HCT116 (cell line): ENCODE results near the gene BPIFB6. TPM values are rescaled to one million over a fixed set of nuclear protein-coding genes. Genes with fewer than 3 reads are reported as not detected.

ENCODE experiments used
- ATAC-seq: fragments of 200-7000 bp; cut with Tn5 transposase; 2 replicates; pipeline ENCODE4 v1.9.1; 2020; ENCODE audit warnings: mild to moderate bottlenecking, moderate library complexity
- BruUV-seq: library from RNA; stranded (reverse); fragments of 400-500 nt; replicated peaks from 2 replicates; lab custom pipeline; 2021; lab: Mats Ljungman, UMichigan
- CTCF ChIA-PET: fragments of 300-600 bp; sonication (Branson Sonifier 250); formaldehyde crosslinking; loops from one replicate; lab custom pipeline; 2021; ENCODE audit warnings: antibody characterized with exemption; lab: Charles Lee
- POLR2A ChIA-PET: fragments of 300-600, 350-600 bp; sonication (Branson Sonifier 250); formaldehyde crosslinking; loops from one replicate; lab custom pipeline; 2021; ENCODE audit warnings: antibody characterized with exemption; lab: Charles Lee
- RAD21 ChIA-PET, 2 experiments: fragments of 300-600 bp; sonication (Branson Sonifier 250); formaldehyde crosslinking; loops; one replicate each; lab custom pipeline; 2023; ENCODE audit warnings: low total read pairs in 2 of 2; ENCODE audit not compliant: uncharacterized antibody in 2 of 2, unreplicated experiment in 2 of 2, low non-redundant PET in 1 of 2; lab: Charles Lee
- DNase-seq: peaks from one replicate; pipeline ENCODE4 v3.0.0-alpha.2; 2010; ENCODE audit warnings: low read depth, low spot score
- H2AFZ ChIP-seq: fragments of 200-600 bp; shearing (Covaris generic), sonication (generic); 2 replicates; pipeline ENCODE4 v1.6.1; 2017; ENCODE audit warnings: low read depth, mixed run types, mixed read lengths, antibody characterized with exemption, low read length; ENCODE audit not compliant: poor library complexity, severe bottlenecking
- H3K27ac ChIP-seq: 2 replicates; pipeline ENCODE4 v1.5.1; 2012; ENCODE audit warnings: low read depth, low read length
- H3K27me3 ChIP-seq: fragments of 200-600 bp; sonication (generic); 2 replicates; pipeline ENCODE4 v1.6.1; 2016; ENCODE audit warnings: mixed run types, low read length, mixed read lengths; ENCODE audit not compliant: insufficient read depth
- H3K36me3 ChIP-seq, 2 experiments: fragments of 200-500 bp in 1 of 2; fragments of 200-600 bp in 1 of 2; sonication (Bioruptor generic) in 1 of 2; sonication (generic) in 1 of 2; 2 replicates each; pipeline versions ENCODE4 v1.5.1 to v1.6.1; 2014 to 2016; ENCODE audit warnings: low read length in 2 of 2, inconsistent platforms in 1 of 2, mixed read lengths in 1 of 2, mixed run types in 1 of 2; ENCODE audit not compliant: insufficient read depth in 2 of 2, control insufficient read depth in 1 of 2
- H3K4me1 ChIP-seq, 2 experiments: fragments of 200-600 bp in 1 of 2; sonication (generic) in 1 of 2; 2 replicates each; pipeline versions ENCODE4 v1.5.1 to v1.6.1; 2012 to 2017; ENCODE audit warnings: low read length in 2 of 2, inconsistent platforms in 1 of 2, mild to moderate bottlenecking in 1 of 2, mixed read lengths in 1 of 2, mixed run types in 1 of 2, moderate library complexity in 1 of 2; ENCODE audit not compliant: insufficient read depth in 2 of 2, control insufficient read depth in 1 of 2
- H3K4me2 ChIP-seq: fragments of 200-600 bp; sonication (generic); 2 replicates; pipeline ENCODE4 v1.6.1; 2017; ENCODE audit warnings: mixed run types, low read length, mixed read lengths
- H3K4me3 ChIP-seq, 2 experiments: fragments of 200-600 bp in 1 of 2; sonication (generic) in 1 of 2; replicated peaks in 1 of 2; 2 replicates each; pipeline ENCODE4 v1.5.1; 2011 to 2016; ENCODE audit warnings: low read length in 2 of 2, control low read depth in 1 of 2, low read depth in 1 of 2, mild to moderate bottlenecking in 1 of 2, mixed read lengths in 1 of 2, mixed run types in 1 of 2
- H3K79me2 ChIP-seq: fragments of 200-600 bp; sonication (generic); 2 replicates; pipeline ENCODE4 v1.6.1; 2017; ENCODE audit warnings: mild to moderate bottlenecking, mixed run types, low read length, moderate library complexity, mixed read lengths; ENCODE audit not compliant: insufficient read depth
- H3K9ac ChIP-seq: fragments of 200-600 bp; sonication (generic); 2 replicates; pipeline ENCODE4 v1.6.1; 2016; ENCODE audit warnings: low read length, mixed read lengths
- H3K9me2 ChIP-seq: fragments of 200-600 bp; sonication (generic), shearing (Covaris generic); 2 replicates; pipeline ENCODE4 v1.6.1; 2017; ENCODE audit warnings: mixed run types, mild to moderate bottlenecking, moderate library complexity; ENCODE audit not compliant: insufficient read depth
- H3K9me3 ChIP-seq, 2 experiments: fragments of 200-500 bp in 1 of 2; fragments of 200-600 bp in 1 of 2; sonication (Bioruptor generic) in 1 of 2; sonication (generic) in 1 of 2; 2 replicates each; pipeline ENCODE4 v1.6.1; 2014 to 2017; ENCODE audit warnings: low read length in 2 of 2, mixed read lengths in 2 of 2, inconsistent platforms in 1 of 2, low read depth in 1 of 2, mild to moderate bottlenecking in 1 of 2, mixed run types in 1 of 2, moderate library complexity in 1 of 2; ENCODE audit not compliant: control insufficient read depth in 1 of 2, insufficient read depth in 1 of 2
- H4K20me1 ChIP-seq: fragments of 200-600 bp; sonication (generic), shearing (Covaris generic); 2 replicates; pipeline ENCODE4 v1.6.1; 2017; ENCODE audit warnings: mixed run types, mild to moderate bottlenecking, moderate library complexity; ENCODE audit not compliant: insufficient read depth
- ATF3 ChIP-seq: IDR thresholded peaks from 2 replicates; pipeline ENCODE4 v1.6.1; 2012
- ELF1 ChIP-seq: IDR thresholded peaks from 2 replicates; pipeline ENCODE4 v1.6.1; 2012; ENCODE audit warnings: low read depth, borderline replicate concordance
- FOSL1 ChIP-seq: IDR thresholded peaks from 2 replicates; pipeline ENCODE4 v1.6.1; 2012; ENCODE audit warnings: low read depth
- POLR2AphosphoS5 ChIP-seq: IDR thresholded peaks from 2 replicates; pipeline ENCODE4 v1.6.1; 2011; ENCODE audit warnings: mild to moderate bottlenecking, low read depth, low read length, moderate library complexity
- REST ChIP-seq: IDR thresholded peaks from 2 replicates; pipeline ENCODE4 v1.6.1; 2012; ENCODE audit warnings: low read depth
- YY1 ChIP-seq: IDR thresholded peaks from 2 replicates; pipeline ENCODE4 v1.6.1; 2011; ENCODE audit warnings: low read length, low read depth, moderate library complexity, mild to moderate bottlenecking; ENCODE audit not compliant: insufficient replicate concordance; ENCODE audit errors: extremely low read depth
- intact Hi-C: fragments of 100-400 bp; cut with micrococcal nuclease; formaldehyde crosslinking; loops from 2 replicates; pipeline ENCODE4 v1.10.0; 2022
- total RNA-seq: library from RNA; stranded (reverse); gene quantifications from one replicate; pipeline ENCODE4 v1.2.1, GENCODE V29; 2021; ENCODE audit not compliant: unreplicated experiment

BPIFB6 gene
- total RNA-seq, 1 experiment from 2014 or later = not detected

- Histone ChIP-seq H3K9me2 (no peaks in the 10 kb centered on the region), H3K27me3 (no peaks in the 10 kb centered on the region), H3K79me2 (no peaks in the 10 kb centered on the region), H3K4me1 (no peaks in the 10 kb centered on the region), H3K9me3 (no peaks in the 10 kb centered on the region; a peak in 1 of 4 replicates), H4K20me1 (no peaks in the 10 kb centered on the region), H3K9ac (no peak overlapping the region), H2AFZ (no peak overlapping the region), H3K4me3 (no peak overlapping the region), H3K27ac (no peak overlapping the region), H3K4me2 (no peak overlapping the region), H3K36me3 (no peaks in the 10 kb centered on the region)
- DNase-seq = no peak
- ATAC-seq = no peak
- ChIA-PET CTCF (no interaction called here), POLR2A (no interaction called here), RAD21 (no interaction called here)
- no TSS peak for BruUV-seq
- no peak for TF ChIP-seq POLR2AphosphoS5
- TF ChIP-seq ELF1 = no peak
- no peak for TF ChIP-seq YY1
- TF ChIP-seq ATF3 = no peak
- no peak for TF ChIP-seq REST
- no peak for TF ChIP-seq FOSL1
- intact Hi-C loops = no loop called here
Observed at GRCh38 chr20:33051333-33051732, 19.9 kb downstream of the BPIFB6 start.
